ENCODE results near the gene ZNF174.

Gene ZNF174

DNA sequence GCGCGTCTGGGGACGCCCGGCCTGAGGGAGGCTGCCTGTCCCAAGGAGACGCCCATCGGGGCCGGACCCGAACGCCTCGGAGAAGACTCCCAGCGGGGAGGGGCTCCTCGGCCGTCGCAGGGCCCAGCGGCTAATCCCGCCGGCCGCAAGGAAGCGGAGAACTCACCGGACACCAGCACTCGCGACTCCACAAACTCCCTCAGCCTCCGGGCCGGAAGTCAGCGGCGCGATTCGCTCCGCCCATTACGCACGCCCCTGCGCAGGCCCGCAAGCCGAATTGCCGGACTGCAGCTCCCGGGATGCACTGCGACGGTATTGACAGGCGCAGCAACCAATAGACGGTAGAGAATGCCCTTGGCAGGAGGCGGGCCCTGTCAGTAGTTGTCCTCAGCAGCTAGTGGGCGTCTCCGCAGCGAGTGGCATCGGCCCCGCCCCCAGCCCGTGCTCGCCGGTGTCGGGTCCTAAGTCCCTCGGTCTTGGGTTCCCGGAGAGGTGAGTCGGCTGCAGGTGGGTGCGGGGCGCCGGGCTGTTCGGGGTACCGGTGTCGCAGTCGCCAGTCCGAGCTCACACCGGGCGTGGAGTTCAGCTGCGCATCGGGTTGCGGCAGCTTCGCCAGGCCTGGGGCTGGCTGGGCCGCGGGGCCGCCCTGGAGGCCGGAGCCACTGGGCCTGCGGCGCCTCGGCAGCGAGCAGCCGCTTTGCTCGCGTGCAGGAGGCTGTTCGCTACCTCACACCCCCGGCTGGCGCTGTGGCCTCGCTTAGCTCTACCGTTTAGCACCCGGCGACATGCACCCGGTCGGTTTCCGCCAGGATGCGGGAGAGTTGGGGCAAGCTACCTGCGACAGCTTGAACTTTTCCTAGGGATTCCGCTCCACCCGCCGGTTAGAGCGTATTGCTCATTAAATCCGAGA lies at the start of gene ZNF174, which contains the start of gene ZSCAN32:
Gene ZNF174, plus strand, starts transcription at position 437 of the 910 bp plus-strand sequence. CDS start 790 bp downstream, outside the sequence.
Gene ZSCAN32, minus strand, starts transcription at position 226 of the 910 bp plus-strand sequence. CDS start 3,447 bp downstream, outside the sequence.
- peak; percentile 96 for DNase-seq (ENCODE audit: low read depth, low spot score)

DNA sequence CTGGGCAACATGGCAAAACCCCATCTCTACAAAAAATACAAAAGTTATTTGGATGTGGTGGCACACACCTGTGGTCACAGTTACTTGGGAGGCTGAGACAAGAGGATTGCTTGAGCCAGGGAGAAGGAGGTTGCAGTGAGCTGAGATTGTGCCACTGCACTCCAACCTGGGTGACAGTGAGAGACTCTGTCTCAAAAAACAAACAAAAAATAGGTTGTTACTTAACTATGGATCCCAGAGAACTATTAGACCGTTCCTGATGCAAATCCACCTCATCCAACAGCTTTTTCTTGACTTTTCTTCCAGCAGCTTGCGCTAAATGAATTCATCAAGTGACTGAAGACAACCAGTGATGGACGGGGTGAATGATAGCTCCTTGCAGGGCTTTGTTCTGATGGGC lies 45.4 kb upstream of the ZNF174 start, which contains the start of gene OR2C1:
Gene OR2C1, plus strand, starts transcription at position 301 of the 400 bp plus-strand sequence. Its CDS starts 52 bp downstream, at position 353.
- DNase-seq (ENCODE audit: low read depth, low spot score), result no peak

GRCh38 chr16:3356118-3356517 lies 44.9 kb upstream of the ZNF174 start:
- DNase-seq (ENCODE audit: low read depth, low spot score), result no peak

- no peak for DNase-seq (ENCODE audit: low read depth, low spot score)
These were observed 42.1 kb upstream of the ZNF174 start for GRCh38 chr16:3358871-3359270.

- DNase-seq (ENCODE audit: low read depth, low spot score), result no peak
These were observed 38.1 kb upstream of the ZNF174 start for GRCh38 chr16:3362931-3363330.

- no peak for DNase-seq (ENCODE audit: low read depth, low spot score)
These were observed 37.2 kb upstream of the ZNF174 start for GRCh38 chr16:3363793-3364192.

- peak; percentile 72 for DNase-seq (ENCODE audit: low read depth, low spot score)
These were observed 36.1 kb upstream of the ZNF174 start for GRCh38 chr16:3364774-3365427.

GRCh38 chr16:3369073-3369472 lies 31.9 kb upstream of the ZNF174 start:
- no peak for DNase-seq (ENCODE audit: low read depth, low spot score)

GRCh38 chr16:3375680-3376079 lies 25.3 kb upstream of the ZNF174 start:
- no peak for DNase-seq (ENCODE audit: low read depth, low spot score)

DNA sequence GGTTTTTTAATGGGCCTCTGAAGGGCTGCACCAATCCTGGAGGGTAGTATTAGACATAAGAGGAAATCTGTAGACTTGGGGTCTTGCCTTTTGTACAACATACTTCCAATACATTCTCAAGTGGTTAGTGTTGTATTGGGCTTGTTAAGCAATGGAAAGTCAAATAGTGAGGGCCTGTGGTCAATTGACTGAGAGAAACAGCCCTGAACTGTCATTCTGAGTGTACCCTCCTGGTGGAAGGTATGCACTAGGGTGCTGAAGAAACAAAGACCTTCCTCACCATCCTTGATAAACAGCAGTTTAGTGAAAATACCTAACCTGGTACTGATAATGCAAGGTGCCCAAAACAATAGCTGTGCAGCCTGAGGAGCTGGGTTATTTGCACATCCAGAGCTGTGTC lies 23.1 kb upstream of the ZNF174 start:
- no peak for DNase-seq (ENCODE audit: low read depth, low spot score)

GRCh38 chr16:3383045-3383448 lies 18.0 kb upstream of the ZNF174 start:
- no peak for DNase-seq (ENCODE audit: low read depth, low spot score)

- DNase-seq (ENCODE audit: low read depth, low spot score), result no peak
These were observed 12.7 kb upstream of the ZNF174 start for GRCh38 chr16:3388325-3388724.

DNA sequence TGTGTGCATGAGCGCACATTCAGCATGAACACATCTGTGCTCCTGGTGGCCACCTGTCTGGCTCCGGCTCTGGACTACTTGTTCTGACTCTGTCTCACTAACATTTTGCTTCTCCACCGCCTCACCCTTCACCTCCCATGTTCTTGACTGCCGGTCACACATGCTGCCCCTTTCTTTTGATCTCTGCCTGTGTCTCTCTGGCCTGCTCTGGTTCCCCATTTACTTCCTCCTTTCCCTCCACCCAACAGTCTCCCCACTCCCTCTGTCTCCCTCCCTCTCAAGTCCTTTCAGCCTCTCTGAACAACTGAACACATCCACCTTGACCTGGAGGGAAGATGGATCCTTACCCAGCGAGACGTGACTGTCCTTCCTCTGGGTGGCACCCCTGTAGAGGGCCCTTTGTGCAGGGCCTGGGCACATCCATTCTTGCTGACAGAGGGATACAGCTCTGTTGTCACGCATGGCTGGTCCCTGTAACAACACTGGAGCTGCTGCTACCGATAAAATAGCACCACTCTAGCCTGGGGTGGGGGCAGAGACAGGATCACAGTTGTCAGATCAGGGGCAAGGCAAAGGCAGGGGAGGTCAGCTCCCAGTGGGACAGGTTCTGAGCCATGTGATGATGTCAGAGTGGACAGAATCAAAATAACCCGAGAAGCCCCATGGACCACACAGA lies 11.2 kb upstream of the ZNF174 start:
- no peak for DNase-seq (ENCODE audit: low read depth, low spot score)

- DNase-seq (ENCODE audit: low read depth, low spot score), result no peak
These were observed 603 bp upstream of the ZNF174 start for GRCh38 chr16:3400446-3400778.

DNA sequence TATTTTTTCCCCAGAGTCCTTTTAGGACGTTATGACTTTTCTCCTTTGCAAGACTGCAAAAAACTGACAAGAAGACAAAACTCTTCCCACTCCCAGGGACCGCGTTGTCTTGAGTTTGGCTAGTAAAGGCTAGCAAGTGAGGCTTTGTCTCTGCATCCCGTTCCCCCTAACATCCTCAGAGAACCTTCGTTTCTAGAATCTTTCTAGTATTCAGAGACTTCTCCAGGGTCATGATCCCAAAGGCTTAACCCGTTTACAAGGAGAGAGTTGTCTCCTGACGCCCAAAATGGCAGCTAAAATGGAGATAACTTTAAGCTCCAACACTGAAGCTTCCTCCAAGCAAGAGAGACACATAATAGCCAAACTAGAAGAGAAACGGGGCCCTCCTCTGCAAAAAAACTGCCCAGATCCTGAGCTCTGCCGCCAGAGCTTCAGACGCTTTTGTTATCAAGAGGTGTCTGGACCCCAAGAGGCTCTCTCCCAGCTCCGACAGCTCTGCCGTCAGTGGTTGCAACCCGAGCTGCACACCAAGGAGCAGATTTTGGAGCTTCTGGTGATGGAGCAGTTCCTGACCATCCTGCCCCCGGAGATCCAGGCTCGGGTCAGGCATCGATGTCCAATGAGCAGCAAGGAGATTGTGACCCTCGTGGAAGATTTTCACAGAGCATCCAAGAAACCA lies 843 bp downstream of the ZNF174 start:
- no peak for DNase-seq (ENCODE audit: low read depth, low spot score)

GRCh38 chr16:3408561-3409197 lies 7.7 kb downstream of the ZNF174 start:
- no peak for DNase-seq (ENCODE audit: low read depth, low spot score)

DNA sequence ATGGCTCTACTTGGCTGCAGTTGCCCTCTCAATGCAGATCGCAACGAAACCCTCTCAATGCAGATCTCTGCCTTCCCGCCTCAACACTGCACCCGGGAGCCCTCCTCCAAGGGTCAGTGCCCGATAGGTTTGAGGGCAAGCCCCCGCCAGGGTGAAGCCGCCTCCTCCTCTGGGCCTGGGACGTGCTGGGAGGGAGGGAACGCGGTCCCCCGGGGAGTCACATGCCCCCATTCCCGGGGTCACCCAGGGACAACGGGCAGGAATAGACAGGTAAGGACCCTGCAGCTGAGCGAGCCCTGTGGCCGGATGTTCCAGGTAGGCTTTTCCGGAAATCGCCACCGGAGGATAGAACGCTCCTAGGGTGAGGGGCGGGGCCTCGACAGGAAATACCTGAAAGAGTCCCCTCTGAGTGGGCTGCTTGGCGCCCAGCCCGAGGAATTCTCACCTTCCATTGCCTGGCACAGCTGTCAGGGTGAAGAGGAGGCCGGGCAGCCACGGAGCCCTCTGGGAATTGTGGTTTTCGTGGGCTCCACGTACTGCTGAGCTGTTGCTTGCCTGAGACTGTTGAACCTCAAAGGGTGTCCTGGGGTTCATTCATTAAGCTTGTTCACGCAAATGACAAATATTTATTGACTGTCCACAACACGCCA lies 12.8 kb downstream of the ZNF174 start:
- DNase-seq (ENCODE audit: low read depth, low spot score), result no peak

- DNase-seq (ENCODE audit: low read depth, low spot score), result peak; percentile 27
These were observed 30.8 kb downstream of the ZNF174 start for GRCh38 chr16:3431779-3432219.

DNA sequence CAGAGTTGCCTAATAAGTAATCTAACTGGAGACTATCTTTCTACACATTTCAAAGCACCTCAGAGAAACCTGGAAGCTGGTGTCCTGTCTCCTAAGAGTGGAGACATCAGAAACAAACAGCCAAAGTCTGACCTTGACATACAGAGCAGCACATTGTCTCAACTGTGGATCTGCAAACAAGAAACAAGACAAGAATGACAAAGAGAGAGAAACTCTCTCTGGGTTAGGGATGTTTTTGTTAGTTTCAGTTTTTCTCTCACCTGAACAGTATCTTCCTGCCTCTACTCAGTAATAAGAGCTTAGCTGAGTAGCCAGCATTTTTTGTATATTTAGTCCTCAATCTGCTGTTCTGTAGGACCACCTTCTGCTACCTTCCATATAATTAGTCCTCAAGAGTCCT lies 33.4 kb downstream of the ZNF174 start:
- no peak for DNase-seq (ENCODE audit: low read depth, low spot score)

DNA sequence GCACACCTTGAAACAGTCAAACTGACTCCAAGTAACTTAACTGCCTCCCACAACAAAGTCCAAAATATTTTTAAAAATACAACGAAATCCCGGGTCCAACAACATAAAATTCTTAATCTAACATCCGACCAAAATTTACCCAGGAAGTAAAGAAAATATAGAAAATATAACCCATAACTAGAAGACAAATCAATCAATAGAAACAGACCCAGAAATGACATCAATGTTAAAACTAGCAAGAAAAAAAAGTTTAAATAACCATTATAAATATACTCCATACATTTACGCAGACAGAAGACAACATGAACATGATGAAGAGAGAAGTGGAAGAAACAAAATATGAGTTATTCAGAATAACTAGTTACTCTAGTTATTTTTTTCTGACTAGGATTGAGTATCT lies 38.6 kb downstream of the ZNF174 start:
- DNase-seq (ENCODE audit: low read depth, low spot score), result no peak

Measured in activated naive CD8-positive, alpha-beta T cell treated with anti-CD3 and anti-CD28 coated beads, Interleukin-2, amount 50 U/mL, for 16 hours (primary cell).